Hepatocyte (in vitro differentiated cells): ENCODE data around the gene MSMO1.

Experiments
- EZH2 ChIP-seq: fragments of 200-600 bp; sonication (generic); IDR thresholded peaks from 2 replicates; pipeline ENCODE4 v1.6.1; 2016; ENCODE audit warnings: antibody characterized with exemption, mild to moderate bottlenecking, borderline replicate concordance
- TF ChIP-seq, protein P1 (sequence below): fragments of 200-600 bp; sonication (generic); IDR thresholded peaks from 2 replicates; pipeline ENCODE4 v1.5.1; 2016; ENCODE audit warnings: antibody characterized with exemption, mild to moderate bottlenecking; ENCODE audit not compliant: poor library complexity

DNA sequence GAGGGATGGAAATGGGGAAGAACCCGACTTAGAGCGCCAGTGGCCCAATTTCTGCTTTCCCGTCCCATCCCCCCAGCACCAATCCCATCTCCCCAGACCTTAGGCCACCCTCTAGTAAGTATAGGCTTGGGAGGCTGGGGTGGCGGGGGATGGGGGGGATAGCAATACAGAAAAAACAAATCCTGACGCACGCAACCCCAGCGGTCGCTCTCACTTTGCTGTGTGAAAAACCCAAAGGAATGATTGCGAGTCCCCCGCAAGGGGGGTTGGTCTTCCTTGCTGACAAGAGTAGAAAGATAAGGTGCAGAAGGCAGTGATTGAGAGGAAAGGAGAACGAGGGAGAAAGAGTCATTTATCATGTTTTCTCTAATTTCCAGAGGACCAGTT, 52.2 kb downstream of the MSMO1 start:
- TF ChIP-seq, protein P1, sequence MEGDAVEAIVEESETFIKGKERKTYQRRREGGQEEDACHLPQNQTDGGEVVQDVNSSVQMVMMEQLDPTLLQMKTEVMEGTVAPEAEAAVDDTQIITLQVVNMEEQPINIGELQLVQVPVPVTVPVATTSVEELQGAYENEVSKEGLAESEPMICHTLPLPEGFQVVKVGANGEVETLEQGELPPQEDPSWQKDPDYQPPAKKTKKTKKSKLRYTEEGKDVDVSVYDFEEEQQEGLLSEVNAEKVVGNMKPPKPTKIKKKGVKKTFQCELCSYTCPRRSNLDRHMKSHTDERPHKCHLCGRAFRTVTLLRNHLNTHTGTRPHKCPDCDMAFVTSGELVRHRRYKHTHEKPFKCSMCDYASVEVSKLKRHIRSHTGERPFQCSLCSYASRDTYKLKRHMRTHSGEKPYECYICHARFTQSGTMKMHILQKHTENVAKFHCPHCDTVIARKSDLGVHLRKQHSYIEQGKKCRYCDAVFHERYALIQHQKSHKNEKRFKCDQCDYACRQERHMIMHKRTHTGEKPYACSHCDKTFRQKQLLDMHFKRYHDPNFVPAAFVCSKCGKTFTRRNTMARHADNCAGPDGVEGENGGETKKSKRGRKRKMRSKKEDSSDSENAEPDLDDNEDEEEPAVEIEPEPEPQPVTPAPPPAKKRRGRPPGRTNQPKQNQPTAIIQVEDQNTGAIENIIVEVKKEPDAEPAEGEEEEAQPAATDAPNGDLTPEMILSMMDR: no peak
- no peak for TF ChIP-seq EZH2
